Embryonic facial prominence (tissue), 1 donor: ENCODE measurements around the gene CKLF.
"Not testable (repeated sequence)": the region's sequence is repeated elsewhere in the genome, so short reads cannot be mapped to it uniquely, and the experiment has no call there.

Experiments
- DNase-seq: peaks from one replicate; pipeline ENCODE4 v3.0.0-alpha.2; 2016; ENCODE audit errors: extremely low spot score

The CKLF gene, protein sequence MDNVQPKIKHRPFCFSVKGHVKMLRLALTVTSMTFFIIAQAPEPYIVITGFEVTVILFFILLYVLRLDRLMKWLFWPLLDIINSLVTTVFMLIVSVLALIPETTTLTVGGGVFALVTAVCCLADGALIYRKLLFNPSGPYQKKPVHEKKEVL

DNA sequence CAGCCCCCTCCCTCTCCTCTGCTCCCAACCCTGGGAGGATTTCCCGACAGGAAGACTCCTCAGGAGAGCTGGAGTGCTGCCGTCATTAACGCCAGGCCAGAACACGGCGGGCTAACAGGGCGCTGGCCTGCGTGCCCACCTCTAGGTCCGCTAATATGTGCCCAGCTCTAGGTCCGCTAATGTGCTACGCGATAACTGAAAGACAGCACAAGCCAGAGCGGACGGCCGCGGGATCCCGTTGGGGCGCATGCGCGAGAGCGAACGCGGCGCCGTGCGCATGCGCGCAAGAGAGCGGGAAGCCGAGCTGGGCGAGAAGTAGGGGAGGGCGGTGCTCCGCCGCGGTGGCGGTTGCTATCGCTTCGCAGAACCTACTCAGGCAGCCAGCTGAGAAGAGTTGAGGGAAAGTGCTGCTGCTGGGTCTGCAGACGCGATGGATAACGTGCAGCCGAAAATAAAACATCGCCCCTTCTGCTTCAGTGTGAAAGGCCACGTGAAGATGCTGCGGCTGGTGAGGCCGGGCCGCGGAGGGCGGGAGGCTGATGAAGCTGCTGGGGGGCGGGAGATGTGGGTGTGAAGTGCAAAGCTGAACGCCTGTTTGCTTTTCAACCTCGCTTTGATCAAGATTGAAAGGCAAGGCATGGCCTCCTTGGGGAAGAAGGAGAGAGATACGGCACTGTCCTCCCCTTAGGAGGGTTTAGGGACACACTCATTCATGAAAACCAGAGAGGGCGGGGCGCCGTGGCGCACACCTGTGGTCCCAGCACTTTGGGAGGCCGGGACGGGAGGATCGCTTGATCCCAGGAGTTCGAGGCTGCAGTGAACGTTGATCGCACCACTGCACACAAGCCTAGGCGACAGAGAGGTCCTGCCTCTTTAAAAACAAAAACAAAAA, at the start of gene CKLF:
CKLF (plus strand) TSS at position 291 of the 892 bp plus-strand sequence; CDS start at position 431, 140 bp downstream.
- DNase-seq = peak; percentile 79

DNA sequence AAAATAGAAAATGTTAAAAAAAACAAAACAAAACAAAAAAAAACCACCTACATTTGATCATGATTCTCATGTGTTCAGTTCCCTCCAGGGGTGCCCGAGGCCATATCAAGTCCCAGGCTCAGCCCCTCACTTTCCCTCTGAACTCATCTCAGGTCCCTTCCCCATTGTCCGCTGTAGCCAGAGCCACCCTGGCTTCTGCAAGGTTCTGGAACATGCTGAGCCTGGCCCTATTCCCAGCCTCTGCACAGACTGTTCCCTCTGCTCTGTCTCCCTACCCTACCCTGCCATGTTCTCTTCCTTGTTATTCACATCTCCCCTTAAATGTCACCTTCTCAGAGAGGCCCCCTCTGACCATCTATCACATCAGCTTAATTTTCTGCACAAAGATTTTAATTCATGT, 49.3 kb upstream of the CKLF start:
- no peak for DNase-seq

DNA sequence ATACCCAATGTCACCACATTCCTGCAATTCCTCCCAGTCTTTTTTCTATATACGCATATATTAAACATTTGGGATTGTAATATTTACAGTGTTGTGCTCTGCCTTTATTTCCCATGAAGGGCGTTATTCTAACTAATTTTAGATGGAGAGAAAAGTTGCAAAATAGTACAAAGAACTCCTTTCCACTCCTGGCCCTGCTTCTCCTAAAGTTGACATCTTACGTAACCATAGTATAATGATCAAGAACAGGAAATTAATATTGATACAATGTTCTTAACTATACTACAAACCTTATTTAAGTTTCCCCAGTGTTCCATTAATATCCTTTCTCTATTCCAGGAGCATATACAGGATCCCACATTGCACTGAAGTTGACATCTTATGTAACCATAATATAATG, 48.8 kb upstream of the CKLF start:
- DNase-seq = no peak

DNA sequence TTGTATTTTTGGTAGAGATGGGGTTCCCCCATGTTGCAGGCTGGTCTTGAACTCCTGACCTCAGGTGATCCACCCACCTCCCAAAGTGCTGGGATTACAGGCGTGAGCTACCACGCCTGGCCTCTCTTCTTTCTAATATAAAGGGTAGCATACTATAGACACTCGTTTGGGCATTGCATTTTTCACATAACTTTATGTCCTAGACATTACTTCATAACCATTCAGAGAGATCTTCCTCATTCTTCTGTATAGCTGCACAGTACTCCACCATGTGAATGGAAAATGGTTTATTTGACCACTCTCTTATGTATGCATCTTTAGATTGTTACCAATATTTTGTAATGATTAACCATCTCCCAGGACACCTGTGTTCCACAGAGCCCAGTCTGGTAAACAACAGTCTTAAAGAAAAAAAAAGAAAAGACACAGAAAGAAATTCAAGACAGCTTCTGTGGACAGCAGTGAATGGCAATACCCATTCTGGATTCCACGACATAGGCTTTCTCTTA, 44.6 kb upstream of the CKLF start:
- no peak for DNase-seq

DNA sequence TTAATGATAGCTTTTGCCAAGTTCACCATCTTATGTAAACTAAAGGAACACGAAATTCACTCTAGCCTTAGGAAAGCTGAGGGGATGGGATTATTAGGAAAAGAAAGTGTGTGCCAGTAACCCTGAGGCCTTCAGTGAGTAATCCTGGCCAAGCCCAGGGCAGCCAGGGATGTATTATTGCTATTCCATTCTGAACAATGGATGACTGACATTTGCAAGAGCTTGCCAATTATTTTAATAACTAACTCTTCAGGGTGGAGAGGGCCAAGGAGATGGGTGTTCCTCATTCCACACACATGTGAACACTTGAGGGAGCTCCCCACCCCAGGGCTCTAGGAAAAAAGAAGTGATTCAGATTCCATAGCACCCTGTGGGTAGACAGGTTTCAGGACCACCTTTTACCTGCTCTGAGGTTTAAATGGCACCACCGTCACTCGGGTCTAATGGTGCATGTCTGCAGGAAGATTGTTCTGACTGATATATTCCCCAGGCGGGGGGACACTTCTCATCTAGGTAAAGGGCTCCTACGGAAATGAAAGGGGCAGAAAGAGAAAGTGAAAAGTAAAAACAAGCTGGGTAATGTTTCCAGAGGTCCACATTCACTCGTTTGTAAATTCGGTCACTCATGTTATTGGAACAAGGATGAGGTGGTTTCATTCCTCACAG, 44.0 kb upstream of the CKLF start:
- no peak for DNase-seq

DNA sequence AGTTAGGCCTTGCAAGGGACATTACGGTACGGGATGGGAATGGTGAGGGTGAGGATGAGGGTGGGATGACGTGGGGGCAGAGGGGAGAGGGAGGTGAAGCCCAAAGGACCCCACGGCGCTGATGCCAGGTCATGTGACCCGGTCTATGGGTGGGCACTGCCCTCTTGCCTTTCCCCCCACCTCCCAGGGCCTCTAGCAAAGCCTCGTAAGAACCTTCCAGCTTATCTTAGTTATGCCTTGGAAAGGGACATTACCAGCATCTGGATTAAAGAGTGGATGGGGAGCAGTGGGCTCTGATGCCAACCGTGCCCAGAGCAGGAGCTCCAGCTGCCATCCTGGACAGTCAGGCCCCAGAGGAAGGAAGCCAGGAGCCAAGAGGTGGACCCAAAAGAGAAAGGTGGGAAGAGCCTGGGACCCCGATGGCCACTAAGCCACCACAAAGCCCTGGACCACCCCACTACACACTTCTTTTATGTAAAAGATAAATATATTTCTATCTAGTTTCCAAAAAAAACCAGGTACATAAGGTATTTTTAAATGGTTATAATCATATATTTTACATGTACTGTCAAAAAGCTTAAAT, 43.4 kb upstream of the CKLF start:
- no peak for DNase-seq

DNA sequence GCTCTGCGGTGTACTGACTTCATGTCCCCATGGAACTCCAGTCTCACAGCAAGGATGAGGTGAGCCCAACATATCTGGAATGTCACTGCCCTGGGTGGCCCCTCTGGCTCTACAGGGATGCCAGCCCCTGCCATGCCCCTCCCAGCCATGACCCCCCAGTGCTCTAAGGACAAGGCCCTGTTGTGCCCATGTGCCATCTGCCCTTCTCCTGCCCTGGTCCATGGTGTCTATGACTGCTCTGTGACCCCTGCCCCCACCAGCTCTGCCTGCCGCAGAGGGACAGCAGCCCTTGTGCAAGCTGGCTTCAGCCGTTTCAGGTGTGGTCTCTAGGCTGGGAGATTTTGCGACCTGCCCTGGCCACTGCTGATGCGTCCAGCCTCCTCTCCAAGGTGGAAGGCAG, 42.8 kb upstream of the CKLF start:
- DNase-seq = no peak

DNA sequence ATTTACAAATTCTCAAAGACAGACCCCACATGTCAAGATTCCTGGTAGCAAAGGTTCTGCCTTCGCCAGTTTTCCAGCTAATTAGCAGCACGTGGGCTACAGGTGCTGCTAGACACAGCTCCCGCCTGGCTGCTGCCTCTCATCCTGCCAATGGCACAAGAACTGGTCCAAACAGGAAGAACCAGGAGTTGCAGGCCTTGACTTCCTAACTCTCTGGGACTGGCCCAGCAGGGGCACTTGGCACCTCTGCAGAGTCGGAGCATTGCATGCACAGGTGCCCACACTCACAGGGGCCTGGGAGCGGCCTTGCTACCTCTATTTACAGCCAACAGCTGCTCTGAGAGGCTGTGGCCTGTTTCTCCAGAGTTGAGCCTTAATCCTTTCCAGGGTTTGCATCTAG, 42.1 kb upstream of the CKLF start:
- no peak for DNase-seq

DNA sequence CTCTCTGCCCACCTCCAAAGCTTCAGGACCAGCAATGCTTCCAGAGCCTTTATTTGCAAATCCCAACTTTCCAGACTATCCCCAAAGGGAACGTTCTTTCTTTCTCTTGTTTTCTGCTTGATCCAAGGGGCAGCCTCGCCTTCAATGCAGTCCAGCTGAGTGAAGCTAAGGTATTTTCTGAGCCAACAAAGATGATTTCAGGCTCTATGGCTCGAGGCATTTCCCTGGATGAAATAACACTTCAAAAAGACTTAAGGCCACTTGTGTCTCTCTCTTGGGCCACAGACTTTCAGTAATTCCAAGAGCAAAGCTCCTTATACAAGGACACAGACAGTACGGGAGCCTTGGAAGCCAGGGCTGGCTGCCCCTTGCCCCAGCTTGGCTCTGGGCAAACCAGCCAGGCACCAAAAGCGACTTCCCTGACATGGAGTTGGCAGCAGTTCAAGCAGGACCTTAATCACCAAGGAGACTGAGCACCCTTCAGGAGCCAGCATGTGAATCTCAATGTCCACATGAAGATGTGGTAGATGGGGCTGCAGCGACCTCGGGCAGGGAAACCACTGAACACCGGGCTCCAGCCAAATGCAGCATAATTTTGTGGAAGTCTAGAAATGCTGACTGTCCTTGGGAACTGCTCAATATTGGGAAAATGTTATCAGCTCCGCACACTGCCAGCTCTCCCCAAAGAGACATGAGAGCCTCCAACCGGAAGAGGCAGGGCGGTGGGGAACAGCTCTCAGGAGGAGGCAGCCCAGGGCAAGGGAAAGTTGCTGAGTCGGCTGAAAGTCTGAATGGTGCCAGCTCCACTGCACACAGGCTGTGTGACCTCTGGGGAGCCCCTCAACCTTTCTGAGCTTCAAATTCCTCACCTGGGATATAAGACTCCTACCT, 41.4 kb upstream of the CKLF start:
- no peak for DNase-seq

DNA sequence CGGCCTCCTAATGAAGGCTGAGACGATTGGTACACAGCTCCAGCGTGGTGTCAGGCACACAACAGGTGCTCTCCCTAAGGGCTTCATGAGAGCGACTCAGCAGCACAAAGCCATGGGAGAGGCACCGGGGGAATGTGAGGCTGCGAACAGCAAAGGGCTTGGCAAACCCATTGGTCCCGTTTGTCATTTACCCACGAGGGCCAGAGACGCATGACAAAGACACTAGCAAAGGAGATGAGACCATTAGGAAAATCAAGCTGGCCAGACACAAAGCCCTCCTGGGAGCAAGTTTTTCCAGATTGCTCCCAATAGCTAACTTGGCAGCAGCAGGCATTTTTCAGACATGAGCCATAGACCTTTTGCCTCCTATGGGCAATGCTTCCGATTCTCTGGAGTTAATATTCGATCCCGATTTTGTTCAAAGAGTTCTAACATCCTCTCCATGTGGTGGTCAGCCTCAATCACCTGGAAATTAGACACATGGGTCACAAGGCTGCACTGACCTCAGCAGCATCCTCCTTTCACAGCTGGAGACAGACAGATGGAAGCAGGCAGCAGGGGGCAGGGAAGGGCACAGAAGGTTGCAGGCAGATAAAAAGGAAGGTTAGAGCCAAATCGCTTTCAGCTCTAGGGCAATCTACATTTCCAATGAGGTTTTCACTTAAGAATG, 40.6 kb upstream of the CKLF start:
- DNase-seq = no peak

DNA sequence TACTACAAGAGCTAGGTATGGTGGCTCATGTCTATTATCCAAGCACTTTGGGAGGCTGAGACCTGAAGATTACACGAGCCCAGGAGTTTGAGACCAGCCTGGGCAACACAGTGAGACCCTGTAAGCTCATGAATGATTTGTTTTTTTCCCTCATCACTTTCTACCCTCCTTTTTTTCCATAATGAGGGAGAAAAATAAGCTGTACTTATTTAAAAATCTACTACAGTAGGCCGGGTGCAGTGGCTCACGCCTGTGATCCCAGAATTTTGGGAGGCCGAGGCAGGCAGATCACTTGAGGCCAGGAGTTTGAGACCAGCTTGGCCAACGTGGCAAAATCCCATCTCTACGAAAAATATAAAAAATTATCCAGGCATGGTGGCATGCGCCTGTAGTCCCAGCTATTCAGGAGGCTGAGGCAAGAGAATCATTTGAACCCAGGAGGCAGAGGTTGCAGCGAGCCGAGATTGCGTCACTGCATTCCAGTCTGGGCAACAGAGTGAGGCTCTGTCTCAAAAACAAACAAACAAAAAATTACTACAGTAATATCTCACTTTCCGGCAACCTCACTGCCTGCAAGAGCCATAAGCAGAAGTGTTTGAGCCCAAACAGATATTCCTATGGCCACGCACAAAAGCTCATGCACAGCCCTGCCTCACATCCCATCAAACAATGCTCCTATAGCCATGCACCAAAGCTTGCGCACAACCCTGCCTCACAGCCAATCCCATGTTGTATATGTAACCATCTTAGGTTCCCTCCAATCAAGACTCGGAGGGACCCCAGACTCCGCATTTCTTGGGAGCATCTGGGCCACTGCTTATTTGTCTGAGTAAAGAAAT, 39.9 kb upstream of the CKLF start:
- DNase-seq = no peak

DNA sequence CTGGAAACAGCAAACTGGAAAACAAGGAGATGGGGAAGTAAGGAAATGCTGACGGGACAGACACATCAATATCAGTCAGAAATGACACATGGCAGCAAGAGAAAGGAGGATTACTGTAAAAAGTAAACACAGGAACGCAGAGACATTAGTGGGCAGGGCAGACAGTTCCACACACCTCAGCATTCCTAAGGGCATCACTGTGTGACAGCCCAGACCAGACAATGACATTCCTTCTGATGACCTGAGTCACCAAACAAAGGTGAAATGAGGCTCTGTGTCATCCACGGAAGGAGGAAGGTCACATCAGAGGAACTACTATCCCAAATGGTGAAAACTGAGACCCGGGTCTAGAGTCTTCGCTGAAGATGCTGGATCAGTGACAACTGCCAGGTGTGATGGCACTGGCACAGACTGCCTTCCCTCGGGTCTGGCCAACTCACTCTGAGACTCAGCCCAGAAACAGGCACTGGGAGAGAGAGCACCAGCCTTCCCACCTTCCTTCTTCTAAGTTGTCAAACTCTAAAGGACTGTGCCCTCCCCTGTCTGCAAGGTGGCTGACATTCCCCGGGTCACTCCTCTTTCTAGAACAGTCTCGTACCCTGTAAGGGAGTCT, 39.2 kb upstream of the CKLF start:
- no peak for DNase-seq

DNA sequence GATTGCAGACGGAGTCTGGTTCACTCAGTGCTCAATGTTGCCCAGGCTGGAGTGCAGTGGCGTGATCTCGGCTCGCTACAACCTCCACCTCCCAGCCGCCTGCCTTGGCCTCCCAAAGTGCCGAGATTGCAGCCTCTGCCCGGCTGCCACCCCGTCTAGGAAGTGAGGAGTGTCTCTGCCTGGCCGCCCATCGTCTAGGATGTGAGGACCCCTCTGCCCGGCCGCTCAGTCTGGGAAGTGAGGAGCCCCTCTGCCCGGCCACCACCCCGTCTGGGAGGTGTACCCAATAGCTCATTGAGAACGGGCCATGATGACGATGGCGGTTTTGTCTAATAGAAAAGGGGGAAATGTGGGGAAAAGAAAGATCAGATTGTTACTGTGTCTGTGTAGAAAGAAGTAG, 38.0 kb upstream of the CKLF start:
- not testable (repeated sequence) for DNase-seq

DNA sequence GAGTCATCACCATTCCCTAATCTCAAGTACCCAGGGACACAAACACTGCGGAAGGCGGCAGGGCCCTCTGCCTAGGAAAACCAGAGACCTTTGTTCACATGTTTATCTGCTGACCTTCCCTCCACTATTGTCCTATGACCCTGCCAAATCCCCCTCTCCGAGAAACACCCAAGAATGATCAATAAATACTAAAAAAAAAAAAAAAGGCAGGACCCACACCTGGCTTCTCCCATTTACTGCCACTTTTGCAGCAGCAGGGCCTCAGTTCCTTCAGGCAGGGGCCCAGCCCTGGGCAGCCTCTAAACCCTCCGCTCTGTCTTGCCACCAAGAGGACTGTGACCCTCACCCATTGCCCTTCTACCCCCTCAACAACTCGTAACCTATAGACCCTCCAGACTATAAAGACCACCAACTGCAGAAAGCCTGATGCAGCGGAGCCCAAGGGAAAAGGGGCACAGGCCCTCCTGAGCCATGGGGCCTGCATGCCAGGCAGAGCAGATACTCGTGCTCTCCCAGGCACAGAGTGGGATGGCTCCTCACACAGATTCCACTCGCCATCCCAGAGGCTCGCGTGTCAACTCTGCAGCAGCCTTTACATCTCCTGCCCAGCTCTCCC, 37.3 kb upstream of the CKLF start:
- DNase-seq = not testable (repeated sequence)

DNA sequence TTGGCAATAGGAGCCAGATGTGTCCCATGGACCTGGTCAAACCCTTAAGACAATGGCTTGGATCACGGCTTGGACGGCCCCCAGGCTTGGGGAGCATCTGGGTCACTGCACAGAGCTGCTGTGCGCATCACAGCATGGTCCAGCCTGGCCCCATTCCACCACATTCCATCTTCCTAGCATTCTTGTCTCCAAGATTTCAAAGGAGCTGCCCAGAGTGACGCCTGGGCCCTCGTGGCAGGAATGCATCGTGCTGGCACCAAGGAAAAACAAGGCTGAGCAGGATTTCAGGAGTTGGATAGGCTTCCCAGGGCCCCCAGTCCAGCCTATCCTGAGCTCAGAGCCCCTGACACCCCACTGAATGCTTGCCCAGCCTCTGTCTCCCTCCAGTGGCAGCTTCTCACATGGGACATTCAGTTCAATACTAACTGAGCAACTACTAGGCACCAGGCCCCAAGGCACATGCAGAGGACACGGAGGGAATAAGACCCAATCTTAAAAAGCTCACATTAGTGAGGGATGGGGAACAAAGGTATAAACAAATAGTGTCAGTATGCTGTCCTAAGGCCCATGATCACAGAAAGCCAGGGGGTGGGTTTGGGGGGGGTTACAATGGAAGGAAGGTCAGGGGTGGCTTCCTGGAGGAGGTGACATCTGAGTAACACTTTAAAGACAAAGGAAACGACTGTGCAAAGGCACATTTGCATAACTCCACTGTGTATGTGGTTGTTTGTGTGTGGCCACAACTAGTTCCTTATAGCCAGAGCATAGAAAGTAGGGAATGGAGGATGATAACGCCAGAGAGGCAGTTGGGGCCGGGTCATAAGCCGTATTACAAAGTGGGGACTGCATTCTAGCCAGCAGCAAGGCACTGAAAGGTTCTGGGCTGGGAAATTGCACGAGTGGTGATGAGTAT, 36.5 kb upstream of the CKLF start:
- no peak for DNase-seq

DNA sequence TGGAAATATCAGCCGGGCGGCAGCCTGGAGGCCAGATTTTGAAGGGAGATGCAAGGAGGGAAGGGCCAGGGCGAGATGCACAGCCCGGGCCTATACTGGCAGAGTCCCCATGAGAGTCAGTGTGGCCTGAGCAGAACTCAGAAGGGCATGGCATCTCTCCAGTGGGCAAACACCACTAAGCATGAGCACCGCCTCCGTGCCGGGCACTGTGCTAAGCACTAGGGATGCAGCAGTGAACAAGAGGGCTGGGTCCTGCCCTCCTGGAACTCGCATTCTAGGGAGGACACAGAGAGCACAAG, 35.9 kb upstream of the CKLF start:
- no peak for DNase-seq

DNA sequence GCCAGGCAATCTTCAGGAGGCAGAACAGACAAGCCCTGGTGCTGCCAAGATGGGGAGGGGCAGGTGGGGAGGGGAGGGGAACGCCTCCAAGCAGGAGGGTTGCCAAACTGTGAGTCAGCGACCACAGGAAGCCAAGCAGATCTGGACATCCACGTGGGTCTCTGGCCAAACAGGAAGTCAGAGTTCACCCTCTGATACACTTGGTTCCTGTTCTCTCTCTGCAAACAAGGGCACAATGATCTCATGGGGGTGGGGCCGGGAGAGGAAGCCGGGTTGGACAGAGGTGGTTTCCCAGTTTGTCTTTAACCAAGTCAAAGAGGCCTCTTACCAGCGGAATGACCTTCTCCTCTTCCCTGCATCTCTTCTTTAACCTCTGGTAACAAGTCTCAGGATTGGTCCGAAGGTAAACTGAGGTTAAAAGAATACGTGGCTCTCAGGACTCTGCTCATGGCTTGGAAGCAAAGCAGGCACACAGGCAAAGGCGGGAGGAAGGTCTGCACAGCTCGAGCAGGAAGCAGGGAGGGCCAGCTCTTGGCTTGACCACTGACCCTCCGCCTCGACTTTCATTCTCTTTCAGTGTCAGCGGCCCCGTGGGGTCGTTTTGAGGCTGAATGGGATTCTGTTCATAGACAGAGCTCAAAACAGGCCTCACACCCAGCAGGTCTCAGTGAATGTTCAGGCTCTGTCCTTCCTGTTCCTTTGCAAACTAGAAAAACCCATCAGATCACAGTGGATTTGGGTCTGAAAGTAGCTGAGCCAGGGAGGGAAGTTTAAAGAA, 35.4 kb upstream of the CKLF start:
- DNase-seq = peak; percentile 38
